Measurements from ENCODE around the gene ARF1. TPM values are rescaled to one million over a fixed set of nuclear protein-coding genes. Genes with fewer than 3 reads are reported as not detected.

Gene ARF1
- polyA plus RNA-seq, 3 donors = 289 to 357 (median 319) TPM

GRCh38 chr1:228136901-228137300 is 54.4 kb downstream of the ARF1 start:
- no peak overlapping the region for H3K27ac ChIP-seq (ENCODE audit: low read depth, low read length)
- 26 to 48% (median 36%) methylated on average over 1 of the region's 1 CpG for WGBS, 3 donors

DNA sequence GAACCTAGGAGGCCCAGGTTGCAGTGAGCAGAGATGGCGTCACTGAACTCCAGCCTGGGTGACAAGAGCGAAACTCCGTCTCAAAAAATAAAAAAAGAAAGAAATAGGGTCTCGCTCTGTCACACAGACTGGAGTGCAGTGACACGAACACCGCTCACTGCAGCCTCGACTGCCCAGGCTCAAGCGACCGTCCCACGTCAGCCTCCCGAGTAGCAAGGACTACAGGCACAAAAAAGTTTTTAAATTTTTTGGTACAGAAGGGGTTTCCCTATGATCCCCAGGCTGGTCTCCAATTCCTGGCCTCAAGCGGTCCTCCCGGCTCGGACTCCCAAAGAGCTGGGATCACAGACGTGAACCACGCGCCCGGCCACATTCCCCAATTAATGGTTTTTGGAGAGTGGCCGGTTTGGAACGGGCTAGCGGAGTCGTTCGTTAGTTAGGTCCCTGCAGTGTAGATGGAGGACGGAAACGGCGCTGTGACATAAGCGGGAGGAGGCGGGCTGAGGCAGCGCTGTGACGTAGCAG is 57.0 kb downstream of the ARF1 start:
- WGBS, 3 donors = 17 to 23% (median 21%) methylated on average over 30 of the region's 30 CpGs

DNA sequence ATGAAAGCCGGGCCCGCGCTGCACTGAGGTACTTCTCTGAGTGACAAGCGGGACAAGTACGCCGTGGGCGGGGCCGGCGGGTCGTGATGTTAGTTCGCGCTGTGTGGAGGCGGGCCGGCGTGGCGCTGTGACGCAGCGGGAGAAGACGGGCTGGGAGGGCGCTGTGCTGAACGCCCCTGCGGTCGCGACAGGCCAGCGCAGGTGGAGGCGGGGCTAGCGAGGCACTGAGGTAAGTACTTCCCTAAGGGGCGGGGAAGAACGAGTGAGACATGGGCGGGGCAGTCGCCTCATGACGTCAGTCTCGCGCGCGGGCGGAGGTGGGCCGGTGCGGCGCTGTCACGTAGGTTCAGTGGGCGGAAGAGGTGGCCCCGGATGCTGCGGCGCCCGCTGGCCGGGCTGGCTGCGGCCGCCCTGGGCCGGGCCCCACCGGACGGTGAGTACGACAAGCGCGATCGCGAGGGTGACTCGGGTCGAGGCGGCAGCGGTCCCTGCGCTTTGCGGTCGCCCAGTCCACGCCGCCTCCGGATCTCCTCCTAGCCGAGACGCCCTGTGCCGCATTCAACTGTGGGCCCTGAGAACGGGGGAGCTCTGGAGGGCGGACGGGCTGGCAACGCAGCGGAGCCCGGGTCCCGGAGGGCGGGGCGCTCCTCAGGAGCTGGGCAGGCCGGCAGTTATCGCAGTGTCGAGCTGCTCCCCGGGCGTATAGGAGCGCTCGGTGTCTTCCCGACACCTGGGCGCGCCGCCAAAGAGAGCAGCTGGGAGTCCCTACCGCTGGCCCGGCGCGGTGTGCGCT is 57.6 kb downstream of the ARF1 start, which contains the start of gene GUK1:
Gene GUK1, plus strand, starts transcription at position 349 of the 793 bp plus-strand sequence. Its CDS starts 24 bp downstream, at position 373.
- 0% methylated on average over 74 to 95 of the region's 95 CpGs for WGBS, 3 donors
- H3K27ac ChIP-seq (ENCODE audit: low read depth, low read length) = peak within 1 kb of the TSS; percentile 30

More for the DNA sequence above, 57.0 kb downstream of the ARF1 start:
- H3K27ac ChIP-seq (ENCODE audit: low read depth, low read length) = peak overlapping the region; percentile 2

DNA sequence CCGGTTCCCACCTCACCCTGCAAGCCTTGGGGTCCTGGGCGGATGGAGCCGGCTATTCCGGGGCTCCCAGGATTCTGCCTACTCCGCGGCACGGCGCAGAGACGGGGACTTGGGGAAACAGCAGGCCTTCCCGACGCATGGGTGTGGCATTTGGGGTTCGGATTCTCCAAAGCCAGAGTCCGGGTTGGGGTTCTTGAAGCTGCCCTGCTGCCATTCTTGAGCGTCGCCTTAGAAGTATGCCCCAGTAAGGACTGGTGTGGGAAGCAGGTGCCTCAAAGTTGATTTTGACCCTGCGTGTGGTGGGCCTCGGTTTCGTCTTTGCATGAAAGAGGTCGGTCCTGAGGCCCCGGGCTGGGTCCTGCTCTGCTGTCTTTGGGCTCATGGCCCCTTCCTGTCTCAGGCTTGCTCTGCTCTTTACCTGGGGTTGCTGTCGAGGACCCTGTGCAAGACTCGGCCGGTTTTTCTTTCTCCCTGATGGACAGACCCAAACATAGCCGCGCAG is 58.3 kb downstream of the ARF1 start:
- WGBS, 3 donors = 1 to 5% (median 2%) methylated on average over 25 of the region's 25 CpGs
- H3K27ac ChIP-seq (ENCODE audit: low read depth, low read length) = peak overlapping the region; percentile 30

- H3K27ac ChIP-seq (ENCODE audit: low read depth, low read length) = peak overlapping the region; percentile 9
- WGBS, 3 donors = 16 to 31% (median 22%) methylated on average over 27 of the region's 27 CpGs
These were observed 58.9 kb downstream of the ARF1 start for GRCh38 chr1:228141226-228142044.

DNA sequence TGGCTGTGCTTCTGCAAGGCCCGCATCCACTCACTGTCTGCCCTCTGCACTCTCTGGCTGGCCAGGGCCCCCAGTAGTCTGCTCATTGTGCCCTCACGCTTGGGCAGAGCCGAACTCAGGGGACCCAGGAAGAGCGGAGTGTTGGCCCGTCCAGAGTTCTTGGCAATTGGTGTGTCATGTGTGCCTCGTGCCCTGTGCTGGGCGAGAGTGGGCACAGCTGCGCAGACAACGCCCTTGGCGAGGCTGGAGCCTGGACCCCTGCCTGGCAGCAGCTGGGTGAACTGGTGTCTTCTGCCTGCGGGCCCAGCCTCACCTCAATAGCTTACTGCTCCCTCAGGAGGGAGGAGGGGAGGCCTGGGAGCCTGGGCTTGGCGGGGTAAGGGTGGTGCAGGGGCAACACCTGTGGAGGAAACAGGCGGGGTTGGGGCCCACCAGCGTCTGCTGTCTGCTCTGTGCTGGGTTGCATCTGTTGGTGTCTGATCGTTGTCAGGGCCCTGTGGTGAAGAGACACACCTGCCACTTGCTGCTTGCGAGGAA is 59.7 kb downstream of the ARF1 start:
- 62 to 76% (median 72%) methylated on average over 16 of the region's 16 CpGs for WGBS, 3 donors
- no peak overlapping the region for H3K27ac ChIP-seq (ENCODE audit: low read depth, low read length)

GRCh38 chr1:228142701-228143136 is 60.2 kb downstream of the ARF1 start:
- no peak overlapping the region for H3K27ac ChIP-seq (ENCODE audit: low read depth, low read length)
- WGBS, 3 donors = 65 to 80% (median 77%) methylated on average over 11 of the region's 11 CpGs

- 84 to 89% (median 88%) methylated on average over 12 of the region's 12 CpGs for WGBS, 3 donors
- H3K27ac ChIP-seq (ENCODE audit: low read depth, low read length) = no peak overlapping the region
These were observed 61.1 kb downstream of the ARF1 start for GRCh38 chr1:228143480-228144192.

GRCh38 chr1:228144193-228144992 is 61.9 kb downstream of the ARF1 start:
- no peak overlapping the region for H3K27ac ChIP-seq (ENCODE audit: low read depth, low read length)
- WGBS, 3 donors = 79 to 82% (median 82%) methylated on average over 16 of the region's 16 CpGs

GRCh38 chr1:228144993-228145343 is 62.5 kb downstream of the ARF1 start:
- 85 to 89% (median 86%) methylated on average over 8 of the region's 8 CpGs for WGBS, 3 donors
- no peak overlapping the region for H3K27ac ChIP-seq (ENCODE audit: low read depth, low read length)

GRCh38 chr1:228145463-228146416 is 63.2 kb downstream of the ARF1 start:
- H3K27ac ChIP-seq (ENCODE audit: low read depth, low read length) = no peak overlapping the region
- 89 to 90% (median 89%) methylated on average over 31 of the region's 31 CpGs for WGBS, 3 donors

DNA sequence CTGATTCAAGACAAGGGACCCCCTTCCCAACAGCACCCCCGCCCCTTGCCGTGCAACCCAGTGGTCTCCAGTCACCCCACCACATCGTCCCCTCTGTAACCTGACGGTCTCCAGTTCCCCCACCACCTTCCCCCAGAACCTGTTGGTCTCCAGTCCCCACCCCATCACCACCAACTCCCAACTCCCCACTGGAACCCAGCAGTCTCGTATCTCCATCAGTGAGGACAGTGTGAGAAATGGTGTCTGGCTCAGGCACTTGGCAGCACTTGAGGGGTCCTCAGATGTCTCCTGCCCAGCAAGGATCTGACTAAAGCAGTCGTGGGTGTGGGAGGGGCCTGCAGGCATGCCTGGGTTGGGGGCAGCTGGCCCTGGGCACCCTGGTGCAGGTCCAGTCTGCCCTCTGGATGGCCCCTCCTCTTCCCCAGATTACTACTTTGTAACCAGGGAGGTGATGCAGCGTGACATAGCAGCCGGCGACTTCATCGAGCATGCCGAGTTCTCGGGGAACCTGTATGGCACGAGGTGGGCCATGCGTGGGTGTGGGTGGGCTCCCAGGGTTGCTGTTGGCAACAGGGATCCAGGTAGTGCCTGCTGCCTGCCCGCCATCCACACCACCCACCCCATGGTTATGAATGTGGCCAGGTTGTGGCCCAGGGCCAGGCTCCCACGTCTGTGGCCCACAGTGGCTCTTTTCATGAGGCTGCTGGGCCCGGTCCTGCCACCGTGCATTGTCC is 64.1 kb downstream of the ARF1 start:
- 89 to 92% (median 89%) methylated on average over 18 of the region's 18 CpGs for WGBS, 3 donors
- no peak overlapping the region for H3K27ac ChIP-seq (ENCODE audit: low read depth, low read length)

- 90 to 95% (median 90%) methylated on average over 20 of the region's 20 CpGs for WGBS, 3 donors
- H3K27ac ChIP-seq (ENCODE audit: low read depth, low read length) = no peak overlapping the region
These were observed 64.7 kb downstream of the ARF1 start for GRCh38 chr1:228147151-228147693.

DNA sequence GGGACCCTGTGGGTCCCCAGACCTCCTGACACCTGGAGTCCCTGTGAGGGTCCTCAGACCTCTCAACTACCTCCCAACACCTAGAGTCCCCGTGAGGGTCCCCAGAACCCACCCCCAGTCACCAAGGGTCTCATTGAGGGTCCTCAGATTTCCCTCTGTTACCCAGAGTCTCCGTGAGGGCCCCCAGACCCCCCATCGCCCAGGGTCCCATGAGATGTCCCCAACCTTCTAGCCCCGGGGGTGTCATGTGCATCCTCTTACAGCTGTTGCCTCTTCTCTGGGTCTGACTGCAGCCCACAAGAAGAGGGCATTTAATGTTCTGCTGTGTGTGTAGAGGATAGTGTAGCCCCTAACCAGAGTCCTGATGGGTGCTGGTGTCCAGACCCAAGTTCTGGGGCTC is 65.3 kb downstream of the ARF1 start:
- WGBS, 3 donors = 82 to 93% (median 91%) methylated on average over 4 of the region's 4 CpGs
- no peak overlapping the region for H3K27ac ChIP-seq (ENCODE audit: low read depth, low read length)

DNA sequence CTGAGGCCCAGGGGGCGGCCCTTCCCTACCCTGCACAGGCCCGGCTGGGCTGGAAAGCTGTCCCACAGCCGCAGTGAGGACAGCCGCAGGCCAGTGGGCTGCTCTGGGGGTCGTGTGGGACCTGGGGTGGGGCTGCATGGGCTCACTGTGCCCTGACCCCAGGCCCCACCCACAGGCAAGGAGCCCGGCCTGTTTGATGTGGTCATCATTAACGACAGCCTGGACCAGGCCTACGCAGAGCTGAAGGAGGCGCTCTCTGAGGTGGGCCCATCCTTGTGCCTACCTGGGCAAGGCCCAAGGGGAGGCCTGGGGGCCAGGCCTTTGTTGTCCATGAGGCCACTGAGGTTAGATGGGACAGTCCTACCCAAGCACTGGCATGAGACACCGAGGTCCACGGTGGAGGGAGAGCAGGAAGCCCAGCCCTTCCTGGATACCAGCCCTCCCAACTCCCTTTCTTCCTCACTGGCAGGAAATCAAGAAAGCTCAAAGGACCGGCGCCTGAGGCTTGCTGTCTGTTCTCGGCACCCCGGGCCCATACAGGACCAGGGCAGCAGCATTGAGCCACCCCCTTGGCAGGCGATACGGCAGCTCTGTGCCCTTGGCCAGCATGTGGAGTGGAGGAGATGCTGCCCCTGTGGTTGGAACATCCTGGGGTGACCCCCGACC is 65.8 kb downstream of the ARF1 start:
- H3K27ac ChIP-seq (ENCODE audit: low read depth, low read length) = no peak overlapping the region
- 49 to 73% (median 52%) methylated on average over 18 of the region's 18 CpGs for WGBS, 3 donors

All from adipose tissue (tissue), 3 donors.